SK-N-SH treated with all-trans-retinoic acid at 6 μM for 48 hours (cell line): Measurements from ENCODE around the gene GSN.

Source experiments
- RARB ChIP-seq: fragments of 250-450 bp; sonication (Bioruptor Pico); IDR thresholded peaks from 2 replicates; pipeline ENCODE4 v1.8.0; 2021; ENCODE audit warnings: mild to moderate bottlenecking, moderate library complexity
- TOX ChIP-seq: fragments of 250-450 bp; sonication (Bioruptor Pico); IDR thresholded peaks from 2 replicates; pipeline ENCODE4 v1.8.0; 2021; ENCODE audit warnings: mild to moderate bottlenecking, moderate library complexity, borderline replicate concordance
- ZFP3 ChIP-seq: fragments of 250-450 bp; sonication (Bioruptor Pico); IDR thresholded peaks from 2 replicates; pipeline ENCODE4 v1.5.0; 2020; ENCODE audit warnings: mild to moderate bottlenecking, moderate library complexity
- ZNF70 ChIP-seq: fragments of 450-650 bp; formaldehyde crosslinking; IDR thresholded peaks from 2 replicates; pipeline ENCODE4 v1.5.0; 2020; ENCODE audit warnings: mild to moderate bottlenecking, moderate library complexity
- TF ChIP-seq, protein P1 (sequence below): fragments of 250-450 bp; sonication (Bioruptor Pico); IDR thresholded peaks from 2 replicates; pipeline ENCODE4 v1.5.1; 2020; ENCODE audit warnings: low read depth, mild to moderate bottlenecking, moderate library complexity

DNA sequence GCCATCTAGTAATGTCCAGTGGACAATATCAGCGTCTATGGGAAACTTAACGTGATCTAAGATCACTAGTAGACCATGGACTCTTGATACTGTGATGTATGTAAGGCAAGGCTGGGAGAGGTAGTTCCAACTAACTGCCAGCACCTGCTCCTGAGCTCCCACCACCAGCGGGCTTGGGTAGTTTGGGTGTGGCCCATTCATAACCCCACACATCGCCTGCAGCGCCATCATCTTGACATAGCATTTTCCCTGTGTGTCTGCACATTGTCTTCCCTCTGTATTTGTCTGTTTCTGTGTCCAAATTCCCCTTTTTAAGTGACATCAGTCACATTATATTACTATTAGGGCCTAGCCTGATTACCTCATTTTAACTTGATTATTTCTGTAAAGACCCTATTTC lies 28.1 kb upstream of the GSN start:
- TF ChIP-seq, protein P1, sequence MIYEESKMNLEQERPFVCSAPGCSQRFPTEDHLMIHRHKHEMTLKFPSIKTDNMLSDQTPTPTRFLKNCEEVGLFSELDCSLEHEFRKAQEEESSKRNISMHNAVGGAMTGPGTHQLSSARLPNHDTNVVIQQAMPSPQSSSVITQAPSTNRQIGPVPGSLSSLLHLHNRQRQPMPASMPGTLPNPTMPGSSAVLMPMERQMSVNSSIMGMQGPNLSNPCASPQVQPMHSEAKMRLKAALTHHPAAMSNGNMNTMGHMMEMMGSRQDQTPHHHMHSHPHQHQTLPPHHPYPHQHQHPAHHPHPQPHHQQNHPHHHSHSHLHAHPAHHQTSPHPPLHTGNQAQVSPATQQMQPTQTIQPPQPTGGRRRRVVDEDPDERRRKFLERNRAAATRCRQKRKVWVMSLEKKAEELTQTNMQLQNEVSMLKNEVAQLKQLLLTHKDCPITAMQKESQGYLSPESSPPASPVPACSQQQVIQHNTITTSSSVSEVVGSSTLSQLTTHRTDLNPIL (CRISPR knock-in tag), result no peak
- TF ChIP-seq ZFP3, result no peak
- TF ChIP-seq TOX (CRISPR knock-in tag), result no peak
- TF ChIP-seq ZNF70 (CRISPR knock-in tag), result no peak
- no peak for TF ChIP-seq RARB (CRISPR knock-in tag)
